ENCODE results near the gene KCNMB2.

The KCNMB2 gene

DNA sequence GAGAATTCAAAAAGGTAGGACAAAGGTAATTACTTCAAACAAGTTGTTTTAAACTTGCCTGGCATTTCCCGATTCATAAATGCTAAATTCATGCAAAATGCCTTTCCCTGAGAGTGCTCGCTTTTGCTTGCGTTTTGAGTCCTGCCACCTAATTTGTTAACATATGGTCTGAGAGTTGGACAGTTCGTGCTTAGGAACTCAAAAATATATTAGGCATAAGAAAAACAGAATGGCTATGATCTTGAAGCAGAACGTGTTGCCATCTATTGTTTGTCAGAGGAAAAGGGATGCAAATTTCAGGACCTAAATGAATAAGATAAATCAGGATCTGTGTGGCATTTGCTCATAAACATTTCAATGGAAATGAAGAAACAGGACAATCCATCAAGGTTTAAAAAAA lies 339.6 kb downstream of the KCNMB2 start:
- in situ Hi-C loops (cut with MboI; ENCODE audit: low pct_unique_long_range_greater_than_20kb, low sequenced_read_pairs): no loop called here
- no peak for DNase-seq

GRCh38 chr3:178880274-178880673 lies 344.0 kb downstream of the KCNMB2 start:
- DNase-seq: no peak
- in situ Hi-C loops (cut with MboI; ENCODE audit: low pct_unique_long_range_greater_than_20kb, low sequenced_read_pairs): no loop called here
